HS-5 (cell line): ENCODE results near the gene ITFG1.

Experiments used
- DNase-seq: peaks from one replicate; pipeline ENCODE4 v3.0.0-alpha.2; 2012; ENCODE audit warnings: low read depth

Gene ITFG1

DNA sequence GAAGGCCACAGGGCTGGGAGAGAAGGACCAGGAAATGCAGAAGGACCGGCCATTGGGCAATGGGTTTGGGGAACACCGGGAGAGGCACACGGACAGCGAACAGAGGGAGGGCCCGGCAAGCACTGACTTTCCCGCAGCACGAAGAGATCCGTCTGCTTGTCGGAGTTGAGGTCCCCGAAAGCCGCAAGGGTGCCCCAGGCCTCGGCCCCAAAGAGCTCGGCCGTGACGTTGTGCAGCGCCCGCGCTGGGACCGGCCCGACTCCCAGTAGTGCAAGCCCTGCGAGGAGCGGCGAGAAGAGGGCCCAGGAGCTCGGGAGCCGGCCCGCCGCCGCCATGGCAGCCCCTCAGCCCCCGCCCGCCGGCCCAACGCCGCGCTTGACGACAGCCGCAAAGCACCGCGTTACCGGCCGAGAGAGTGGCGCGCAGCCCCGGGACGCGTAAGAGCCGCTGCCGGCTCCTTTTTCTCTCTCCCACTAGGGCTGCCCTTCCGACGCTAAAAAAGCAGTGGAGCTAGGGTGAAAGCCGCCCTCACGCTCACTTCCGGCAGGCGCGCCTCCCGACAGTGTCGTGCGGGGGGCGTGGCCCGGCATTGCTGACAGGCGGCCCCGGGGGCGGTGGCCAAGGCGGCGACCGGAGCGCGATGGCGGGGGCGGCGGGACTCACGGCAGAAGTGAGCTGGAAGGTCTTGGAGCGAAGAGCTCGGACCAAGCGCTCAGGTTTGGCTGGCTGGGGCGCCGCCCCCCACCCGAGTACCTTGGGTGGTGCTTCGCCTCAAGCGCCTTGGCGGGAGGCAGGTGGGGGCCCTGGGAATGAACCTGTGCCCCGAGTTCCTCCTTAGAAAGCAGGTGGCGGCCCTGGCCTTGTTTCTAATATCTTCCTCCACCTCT lies at the start of gene ITFG1, which contains the start of gene PHKB:
TSS of gene ITFG1 (minus strand) at position 353 of the 887 bp plus-strand sequence. CDS start at position 335, 18 bp downstream.
TSS of gene PHKB (plus strand) at position 621 of the 887 bp plus-strand sequence. CDS start at position 641, 20 bp downstream.
- DNase-seq, result peak; percentile 33

DNA sequence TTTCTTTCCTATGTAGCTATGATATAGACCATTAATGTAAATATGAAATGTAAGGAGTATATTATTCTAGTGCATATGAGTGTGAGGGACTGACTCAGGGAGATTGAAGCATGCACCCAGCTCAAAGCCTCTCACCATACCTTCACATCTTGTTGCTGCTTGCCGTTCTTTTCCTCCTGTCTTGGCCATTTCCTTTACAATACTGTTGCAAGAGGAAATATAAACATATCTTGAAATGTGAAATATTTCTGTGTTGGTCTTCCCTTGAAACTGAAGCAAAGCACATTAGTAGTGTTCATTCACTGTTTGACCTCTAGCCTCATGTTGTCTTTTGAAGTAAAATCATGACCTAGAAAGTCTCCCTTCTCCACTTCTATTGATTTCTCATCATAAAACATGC lies 46.8 kb upstream of the ITFG1 start:
- no peak for DNase-seq

DNA sequence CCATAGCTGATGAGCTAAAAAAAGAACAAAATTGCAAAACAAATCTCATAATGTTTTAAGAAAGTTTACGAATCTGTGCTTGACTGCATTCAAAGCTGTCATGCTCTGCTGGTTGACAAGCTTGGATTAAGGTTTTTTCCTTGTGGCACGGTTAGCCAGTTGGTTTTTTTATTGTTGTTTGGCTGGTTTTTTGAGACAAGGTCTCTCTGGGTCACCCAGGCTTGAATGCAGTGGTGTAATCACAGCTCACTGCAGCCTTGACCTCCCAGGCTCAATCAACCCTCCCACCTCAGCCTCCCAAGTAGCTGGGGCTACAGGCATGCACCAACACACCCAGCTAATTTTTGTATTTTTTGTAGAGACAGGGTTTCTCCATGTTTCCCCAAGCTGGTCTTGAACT lies 45.9 kb upstream of the ITFG1 start:
- DNase-seq, result no peak

DNA sequence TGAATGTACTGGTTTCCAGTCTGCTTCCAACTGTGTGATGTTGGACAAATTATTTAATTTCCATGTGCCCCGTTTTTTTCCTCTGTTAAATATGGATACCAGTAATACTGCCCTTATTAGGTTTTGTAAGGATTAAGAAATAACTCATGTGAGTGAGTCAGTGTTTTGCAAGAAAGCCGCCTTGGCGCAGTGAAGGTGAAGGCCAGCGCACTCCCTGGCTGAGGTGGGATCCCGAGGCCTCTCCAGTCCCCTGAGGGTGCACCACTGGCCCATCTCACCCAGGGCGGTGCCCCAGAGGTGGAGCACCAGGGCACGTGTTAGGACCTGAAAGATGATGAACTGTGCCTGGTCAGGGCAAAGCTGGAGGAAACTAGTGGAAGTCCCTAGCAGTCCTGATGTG lies 43.7 kb upstream of the ITFG1 start:
- no peak for DNase-seq

DNA sequence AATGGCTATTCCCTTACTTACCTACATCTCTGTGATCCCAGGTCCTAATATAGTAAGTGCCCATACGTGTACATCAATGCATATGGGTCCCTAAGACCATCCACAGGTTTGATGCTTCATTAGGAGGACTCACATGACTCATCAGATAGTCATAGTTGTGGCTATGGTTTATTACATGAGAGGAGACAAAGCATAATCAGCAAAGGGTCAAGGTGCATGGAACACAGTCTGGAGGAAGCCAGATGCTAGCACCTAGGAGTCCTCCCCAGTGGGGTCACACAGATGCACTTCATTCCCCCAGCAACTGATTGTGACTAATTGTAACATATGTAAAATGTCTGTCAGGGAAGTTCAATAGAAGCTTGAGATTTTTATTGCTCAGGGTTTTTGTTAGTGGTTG lies 43.1 kb upstream of the ITFG1 start:
- peak; percentile 4 for DNase-seq

DNA sequence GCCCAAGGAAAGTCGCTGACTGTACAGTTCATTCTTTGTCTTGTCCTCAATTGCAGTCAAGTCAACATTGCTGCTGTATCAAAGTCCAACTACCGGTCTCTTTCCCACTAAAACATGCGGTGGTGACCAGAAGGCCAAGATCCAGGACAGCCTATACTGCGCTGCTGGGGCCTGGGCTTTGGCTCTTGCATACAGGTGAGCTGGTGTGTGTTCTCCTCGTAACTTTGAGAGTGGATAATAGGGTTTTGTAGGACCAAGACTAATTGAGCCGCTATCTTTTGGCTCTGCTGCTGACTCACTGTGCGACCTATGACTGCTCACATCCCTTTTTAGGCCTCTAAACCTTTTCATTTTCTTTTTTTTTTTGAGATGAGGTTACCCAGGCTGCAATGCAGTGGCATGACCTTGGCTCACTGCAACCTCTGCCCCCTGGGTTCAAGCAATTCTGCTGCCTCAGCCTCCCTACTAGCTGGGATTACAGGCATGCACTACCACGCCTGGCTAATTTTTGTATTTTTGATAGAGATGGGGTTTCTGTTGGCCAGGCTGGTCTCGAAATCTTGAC lies 38.9 kb upstream of the ITFG1 start:
- no peak for DNase-seq

DNA sequence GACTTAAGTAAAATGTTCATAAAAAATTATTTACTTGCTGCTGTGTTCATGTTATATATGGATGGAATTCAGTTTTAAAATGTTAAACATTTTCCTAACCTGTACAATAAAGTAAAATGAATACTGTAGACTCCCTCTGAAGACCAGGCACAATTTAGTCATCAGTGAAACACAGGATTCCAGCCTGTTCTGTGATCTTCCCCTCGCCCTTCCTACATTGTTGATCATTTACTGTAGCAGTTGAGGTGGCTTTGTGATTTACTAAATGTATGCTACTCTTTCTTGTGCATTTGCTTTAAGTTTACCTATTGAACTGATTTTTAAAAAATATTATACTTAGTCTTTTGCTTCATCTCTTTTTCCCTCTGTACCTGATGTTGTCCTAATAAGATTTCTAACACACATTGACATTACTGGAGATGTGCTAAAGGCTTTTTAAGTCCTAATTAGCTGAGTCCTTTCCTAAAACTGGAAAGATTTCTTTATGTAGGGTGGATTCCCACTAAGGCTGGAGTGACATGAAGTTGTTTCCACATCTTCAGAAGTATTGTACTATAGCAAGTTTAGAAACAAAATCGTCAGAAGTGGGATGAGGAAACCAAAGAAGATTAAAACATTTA lies 38.3 kb upstream of the ITFG1 start:
- DNase-seq, result no peak

DNA sequence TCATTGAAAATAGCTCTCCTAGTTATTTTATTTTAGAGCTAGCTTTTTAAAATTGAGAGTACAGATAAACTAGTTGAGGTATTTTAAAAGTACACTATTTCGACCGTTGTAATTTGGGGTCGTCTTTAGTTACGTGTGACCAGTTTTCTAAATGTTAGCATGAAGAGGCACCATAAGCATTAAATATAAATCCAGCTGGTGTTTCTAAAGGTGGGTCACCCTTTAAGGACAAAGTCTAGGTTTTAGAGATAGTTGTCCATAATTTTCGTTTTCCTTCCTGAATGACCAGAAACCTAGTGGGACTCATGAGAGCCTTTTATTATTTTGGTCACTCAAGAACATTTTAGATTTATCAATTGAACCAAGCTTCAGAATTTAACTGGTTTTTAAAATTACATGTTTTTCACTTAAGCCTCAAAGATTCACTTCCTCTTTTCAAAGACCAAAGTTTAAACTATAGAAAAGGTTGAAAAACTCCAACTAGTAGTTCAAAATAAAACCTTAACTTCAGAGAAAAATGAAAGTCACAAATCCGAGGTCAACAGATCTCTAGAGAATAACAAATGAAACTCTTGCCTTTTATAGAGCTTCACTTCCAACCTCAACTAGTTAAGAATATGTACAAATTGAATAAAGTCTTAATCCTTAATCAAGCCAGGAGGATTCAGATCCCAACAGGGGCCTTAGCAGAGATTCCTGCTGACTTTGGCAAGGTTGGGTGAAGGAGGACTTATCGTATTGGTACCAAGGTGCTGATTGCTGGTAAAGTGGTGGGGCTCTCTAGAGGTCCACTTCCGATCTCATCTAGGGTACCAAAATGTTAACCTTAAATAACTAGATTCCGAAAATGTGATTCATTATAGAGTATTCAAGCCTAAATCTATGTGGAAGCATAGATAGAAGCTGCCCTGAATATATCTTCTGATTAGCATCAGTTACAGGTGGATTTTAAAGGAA lies 32.8 kb upstream of the ITFG1 start:
- DNase-seq, result no peak

DNA sequence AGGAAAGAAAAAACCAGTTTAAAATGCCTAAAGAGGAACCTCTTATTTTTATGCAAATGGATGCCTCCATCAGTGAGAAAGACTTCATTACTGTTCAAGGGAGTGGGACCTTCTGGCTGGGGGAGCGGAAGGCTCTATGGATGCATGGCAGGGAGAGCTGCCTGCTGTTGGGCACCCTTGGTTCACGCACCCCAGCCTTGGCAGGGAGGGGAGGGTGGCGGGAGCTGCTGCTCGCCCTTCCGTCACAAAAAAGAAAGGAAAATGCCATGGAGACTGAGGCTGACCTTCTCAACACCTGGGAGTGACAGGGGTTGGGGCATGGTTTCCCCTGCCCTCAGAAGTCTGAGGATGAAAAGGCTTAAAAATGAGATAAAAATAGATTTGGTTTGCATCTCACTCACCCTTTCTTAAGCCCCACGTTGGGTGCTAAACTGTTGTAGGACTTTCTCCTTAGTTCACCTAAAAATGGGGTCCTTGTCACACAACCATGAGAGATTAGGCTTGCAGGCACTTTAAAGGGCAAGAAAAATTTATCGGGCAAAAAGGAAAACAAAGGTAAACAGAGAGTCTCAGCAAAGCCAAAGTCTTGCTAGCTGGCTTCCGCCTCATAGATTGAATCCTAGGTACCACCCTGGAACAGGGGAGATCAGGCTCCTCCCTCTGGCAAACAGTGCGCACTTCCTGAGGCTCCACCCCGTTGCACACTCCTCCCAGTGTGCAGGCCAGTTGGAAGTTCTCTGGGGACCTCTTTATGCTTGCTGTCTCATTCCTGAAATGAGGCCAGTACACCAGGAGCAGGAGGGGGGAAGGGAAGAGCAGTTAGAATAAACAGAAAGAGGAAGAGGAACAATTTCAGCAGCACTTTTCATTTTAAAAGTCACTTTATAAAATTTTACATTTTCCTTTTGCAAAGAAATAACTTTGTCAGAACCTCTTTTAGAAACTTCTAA lies 31.8 kb upstream of the ITFG1 start:
- no peak for DNase-seq

DNA sequence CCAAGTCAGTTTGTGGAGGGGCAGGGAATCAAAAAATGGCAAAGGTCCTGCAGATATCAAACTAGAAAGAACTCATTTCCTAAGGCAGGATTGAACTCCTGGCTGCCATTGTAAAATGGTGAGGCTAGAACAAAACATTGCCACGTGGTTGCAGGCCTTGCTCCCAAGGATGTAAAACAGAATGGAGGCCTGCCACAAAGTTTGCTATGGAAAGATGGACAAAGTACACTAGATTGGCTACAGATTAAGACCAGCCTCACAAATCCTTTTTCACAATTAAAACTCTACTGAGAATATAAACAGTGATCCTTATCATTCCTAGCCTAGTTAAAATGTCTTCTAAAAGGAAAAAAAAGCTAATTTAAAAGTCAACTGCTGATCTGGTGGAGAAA lies 31.2 kb upstream of the ITFG1 start:
- DNase-seq, result no peak

DNA sequence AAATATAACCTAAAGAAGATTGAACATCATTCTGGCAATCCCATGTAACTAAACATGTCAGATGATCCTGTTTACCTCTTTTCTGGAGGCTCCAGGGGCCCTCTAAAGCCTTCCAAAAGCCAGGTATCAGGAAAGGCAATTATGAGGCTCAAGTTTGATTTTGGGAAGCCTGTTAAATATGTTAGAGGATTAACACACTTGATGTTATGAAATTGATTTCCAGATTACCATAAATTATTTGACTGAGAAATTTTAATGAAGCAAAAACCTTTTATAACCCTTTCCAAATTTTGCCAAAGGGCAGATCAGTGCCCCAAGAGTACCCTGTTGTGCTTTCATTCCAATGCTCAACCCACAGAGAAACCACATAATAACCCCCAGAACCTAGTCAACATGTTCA lies 29.6 kb upstream of the ITFG1 start:
- DNase-seq, result no peak

DNA sequence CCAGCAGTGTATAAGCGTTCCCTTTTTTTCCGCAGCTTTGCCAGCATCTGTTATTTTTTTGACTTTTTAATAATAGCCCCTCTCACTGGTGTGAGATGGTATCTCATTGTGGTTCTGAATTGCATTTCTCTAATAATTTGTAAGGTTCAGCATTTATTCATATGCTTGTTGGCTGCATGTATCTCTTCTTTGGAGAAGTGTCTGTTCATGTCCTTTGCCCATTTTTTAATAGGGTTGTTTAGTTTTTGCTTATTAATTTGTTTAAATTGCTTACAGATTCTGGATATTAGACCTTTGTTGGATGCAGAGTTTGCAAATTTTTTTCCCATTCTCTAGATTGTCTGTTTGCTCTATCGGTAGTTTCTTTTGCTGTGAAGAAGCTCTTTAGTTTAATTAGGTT lies 27.2 kb upstream of the ITFG1 start:
- DNase-seq, result no peak

DNA sequence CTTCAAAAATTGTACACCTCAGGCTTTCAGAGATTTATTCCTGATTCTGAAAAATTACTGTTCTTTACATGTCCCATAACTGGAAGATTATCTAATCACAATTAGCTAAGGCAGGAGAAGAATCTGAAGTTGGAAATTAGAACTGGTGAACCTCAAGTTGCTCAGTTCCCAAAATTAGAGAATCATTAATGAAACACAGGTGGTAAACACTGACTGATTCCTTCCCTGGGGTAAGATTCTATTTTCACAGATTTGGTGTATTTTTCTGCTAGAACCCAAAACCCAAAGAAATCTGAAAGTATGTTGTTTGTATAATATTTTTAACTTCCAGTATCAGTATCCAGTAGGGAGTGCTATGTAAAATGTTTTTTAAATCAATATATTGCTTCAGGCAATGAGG lies 26.0 kb upstream of the ITFG1 start:
- DNase-seq, result no peak

DNA sequence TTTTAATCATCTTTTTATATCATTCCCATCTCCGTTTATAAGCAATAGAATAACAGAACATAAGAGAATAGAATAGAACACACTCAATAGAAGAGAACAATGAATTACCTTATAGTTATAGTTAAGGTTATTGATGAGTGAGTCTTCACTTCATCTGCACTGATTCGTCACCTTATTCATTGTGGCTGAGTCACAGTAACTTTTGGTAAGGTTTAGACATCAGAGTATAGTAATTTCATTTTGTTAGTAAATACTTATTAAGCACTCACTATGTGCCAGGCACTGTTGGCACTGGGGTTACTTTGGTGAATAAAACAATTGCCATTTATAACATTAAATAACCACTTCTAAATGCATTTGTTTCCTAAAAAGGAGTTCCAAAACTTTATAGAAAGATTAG lies 22.8 kb upstream of the ITFG1 start:
- no peak for DNase-seq

DNA sequence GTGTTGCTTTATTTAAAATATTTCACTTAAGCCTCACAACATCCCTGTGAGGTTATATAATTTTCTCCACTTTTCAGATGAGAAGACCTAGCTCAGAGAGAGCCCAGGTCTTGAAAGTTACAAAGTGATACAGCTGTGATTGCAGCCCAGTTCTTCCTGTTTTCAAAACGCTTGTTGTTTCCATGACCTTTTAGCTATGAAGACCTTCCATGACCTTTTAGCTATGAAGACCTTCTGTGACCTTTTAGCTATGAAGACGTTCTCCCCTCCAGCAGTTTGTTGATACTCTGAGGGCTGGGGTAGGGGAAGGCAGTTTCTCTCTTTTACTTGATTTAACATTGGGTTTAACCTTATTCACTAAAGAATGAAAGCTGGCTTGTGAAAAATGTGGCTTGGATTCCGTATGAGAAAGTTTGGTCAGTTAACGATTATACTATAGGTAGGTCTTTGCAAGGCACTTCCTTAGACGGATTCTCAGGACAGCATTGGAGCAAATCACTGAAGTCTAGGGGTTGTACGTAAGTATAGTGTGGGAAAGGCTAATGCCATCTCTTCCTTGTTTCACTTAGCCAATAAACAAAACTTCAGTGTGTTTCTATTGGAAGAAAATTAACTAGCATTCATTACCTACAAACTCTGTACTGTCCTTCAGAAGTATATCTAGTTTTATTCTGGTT lies 21.0 kb upstream of the ITFG1 start:
- no peak for DNase-seq

DNA sequence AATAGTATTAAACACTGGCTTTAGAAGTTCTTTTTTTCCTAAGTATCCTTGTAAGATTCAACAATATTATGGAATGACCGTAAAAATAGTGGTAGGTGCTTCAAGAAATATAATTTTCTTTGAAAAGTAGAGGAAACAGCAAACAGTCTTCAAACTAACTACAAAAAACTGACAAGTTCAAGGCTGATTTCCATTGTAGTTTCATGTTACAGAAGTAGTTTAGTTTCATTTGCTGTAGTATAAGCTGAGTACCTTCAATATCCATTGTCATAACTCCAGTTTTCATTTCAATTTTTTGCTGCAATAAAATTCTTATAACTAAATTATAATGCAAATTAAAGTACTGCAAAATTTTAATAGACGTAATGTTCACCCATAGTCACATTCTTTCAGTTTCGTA lies 19.5 kb upstream of the ITFG1 start:
- DNase-seq, result no peak

DNA sequence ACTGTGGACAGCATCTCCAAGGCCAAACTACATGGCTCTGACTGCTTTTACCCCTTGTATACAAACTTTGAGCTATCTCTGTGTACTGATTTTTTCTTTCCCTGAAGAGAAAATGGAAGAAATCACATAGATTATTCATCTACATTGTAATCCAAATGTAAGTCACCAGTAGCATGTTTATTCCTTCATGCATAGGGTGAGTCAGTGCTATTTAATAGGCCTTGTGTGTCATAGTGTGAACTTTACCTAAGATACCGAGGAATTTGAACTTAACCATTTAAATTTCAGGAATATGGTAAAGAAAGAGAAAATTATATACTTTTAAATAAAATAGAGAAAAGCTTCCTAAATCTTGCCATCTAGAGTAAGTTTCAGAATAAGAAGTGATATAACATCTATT lies 16.8 kb upstream of the ITFG1 start:
- DNase-seq, result no peak

DNA sequence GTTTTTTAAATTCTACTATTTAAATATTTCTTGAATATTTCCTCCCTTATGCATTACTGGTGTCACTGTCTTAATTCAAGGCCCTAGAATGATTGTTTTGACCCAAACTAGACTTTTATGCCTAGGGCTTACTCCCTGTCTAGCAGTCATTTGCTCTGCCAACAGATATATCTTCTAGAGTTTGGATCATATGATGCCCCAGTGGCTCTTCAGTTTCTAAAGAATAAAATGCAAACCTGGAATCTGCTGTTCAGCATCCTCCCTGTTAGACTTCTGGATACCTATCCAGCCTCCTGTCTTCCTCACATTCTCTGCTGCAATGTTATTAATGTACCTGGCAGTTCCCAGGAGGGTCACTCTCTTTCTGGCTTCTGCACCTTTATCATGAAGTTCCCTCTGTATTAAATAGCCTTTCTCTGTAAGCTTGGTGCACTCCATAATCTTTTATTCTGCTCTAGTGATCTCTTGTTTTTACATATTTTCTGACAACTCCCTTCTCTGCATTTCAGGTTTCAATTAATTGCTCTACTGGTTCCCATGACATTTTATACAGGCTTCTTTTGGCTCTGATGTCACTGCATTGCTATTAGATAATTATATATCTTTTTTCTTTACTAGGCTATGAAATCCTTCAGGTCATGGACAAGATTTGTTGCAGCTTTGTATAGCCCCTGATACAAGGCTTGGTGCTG lies 15.9 kb upstream of the ITFG1 start:
- no peak for DNase-seq

DNA sequence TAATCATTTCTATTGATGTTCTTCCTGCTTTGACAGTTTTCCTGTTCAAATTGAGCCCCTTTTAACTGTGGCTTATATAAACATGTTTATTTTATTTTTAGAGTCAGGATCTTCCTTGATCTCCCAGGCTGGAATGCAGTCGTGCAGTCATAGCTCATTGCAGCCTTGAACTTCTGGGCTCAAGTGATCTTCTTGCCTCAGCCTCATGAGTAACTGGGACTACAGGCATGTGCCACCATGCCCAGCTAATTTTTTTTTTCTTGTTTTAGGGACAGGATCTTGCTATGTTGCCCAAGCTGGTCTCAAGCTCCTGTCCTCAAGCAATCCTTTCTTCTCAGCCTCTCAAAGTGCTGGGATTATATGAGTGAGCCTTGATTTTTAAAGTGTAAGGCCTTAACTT lies 14.9 kb upstream of the ITFG1 start:
- DNase-seq, result no peak

DNA sequence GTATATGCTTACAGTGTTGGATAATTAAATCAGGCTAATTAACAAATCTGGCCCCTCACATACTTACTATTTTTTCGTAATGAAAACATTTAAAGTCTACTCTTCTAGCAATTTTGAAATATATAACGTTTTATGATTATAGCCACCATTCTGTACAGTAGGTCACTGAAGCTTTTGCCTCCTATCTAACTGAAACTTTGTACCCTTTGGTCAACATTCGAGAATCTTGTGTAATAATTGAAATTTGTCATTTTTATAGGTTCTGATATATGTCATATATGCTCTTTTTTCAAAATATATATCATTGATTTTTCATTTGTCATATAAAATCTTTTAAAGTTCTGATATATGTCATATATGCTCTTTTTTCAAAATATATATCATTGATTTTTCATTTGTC lies 12.9 kb upstream of the ITFG1 start:
- DNase-seq, result no peak
